Epidermal melanocyte (primary cell): Measurements from ENCODE around the gene SCFD2.
"Not testable (repeated sequence)": the region's sequence is repeated elsewhere in the genome, so short reads cannot be mapped to it uniquely, and the experiment has no call there.

Source experiments
- DNase-seq: peaks from one replicate; pipeline ENCODE4 v3.0.0; 2011; ENCODE audit warnings: low spot score; ENCODE audit not compliant: insufficient read length

Gene SCFD2

GRCh38 chr4:53105313-53105712, 260.5 kb downstream of the SCFD2 start:
- no peak for DNase-seq

DNA sequence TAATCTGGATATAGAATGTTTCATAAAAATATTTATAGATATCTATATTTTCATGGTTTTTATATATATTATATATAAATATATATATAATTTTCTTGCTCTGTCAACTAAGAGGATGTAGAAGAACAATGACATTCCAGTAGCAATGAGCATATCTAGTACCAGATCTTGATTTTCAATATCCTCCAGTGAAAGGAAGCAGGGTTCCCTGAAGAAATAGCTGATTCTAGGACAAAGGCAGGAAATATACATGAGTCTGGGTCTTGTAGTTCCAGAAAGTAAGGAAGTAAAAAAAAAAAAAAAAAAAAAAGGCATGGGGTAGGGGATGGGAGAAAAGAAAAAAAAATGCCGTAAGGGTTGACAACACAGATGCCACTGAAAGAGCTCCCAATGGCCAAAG, 262.4 kb downstream of the SCFD2 start:
- DNase-seq: no peak

GRCh38 chr4:53101191-53101581, 264.7 kb downstream of the SCFD2 start:
- no peak for DNase-seq

- no peak for DNase-seq
Measured at GRCh38 chr4:53100501-53101190, 265.2 kb downstream of the SCFD2 start.

- DNase-seq: no peak
Measured at GRCh38 chr4:53098681-53099121, 267.2 kb downstream of the SCFD2 start.

DNA sequence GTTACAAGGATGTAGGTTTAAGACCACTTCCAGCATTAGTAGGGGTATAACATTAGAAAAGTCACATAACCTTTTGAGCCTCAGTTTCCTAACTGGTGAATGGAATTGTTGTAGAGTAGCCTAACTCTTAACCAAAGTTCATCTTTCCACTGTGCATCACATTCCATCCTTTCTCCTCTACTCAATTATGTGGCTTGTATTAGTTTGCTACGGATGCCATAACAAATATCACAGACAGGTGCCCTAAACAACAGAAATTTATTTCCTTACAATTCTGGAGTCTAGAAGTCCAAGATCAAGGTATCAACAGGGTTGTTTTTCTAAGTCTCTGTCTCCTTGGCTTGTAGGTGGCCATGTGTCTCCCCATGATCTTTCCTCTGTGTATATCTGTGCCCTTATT, 271.8 kb downstream of the SCFD2 start:
- DNase-seq: no peak

- DNase-seq: peak; percentile 17
Measured at GRCh38 chr4:53089936-53090729, 275.7 kb downstream of the SCFD2 start.

- no peak for DNase-seq
Measured at GRCh38 chr4:53088152-53088551, 277.7 kb downstream of the SCFD2 start.

GRCh38 chr4:53076374-53076958, 289.4 kb downstream of the SCFD2 start:
- no peak for DNase-seq

- no peak for DNase-seq
Measured at GRCh38 chr4:53075162-53075785, 290.6 kb downstream of the SCFD2 start.

- DNase-seq: no peak
Measured at GRCh38 chr4:53068755-53069330, 297.0 kb downstream of the SCFD2 start.

GRCh38 chr4:53067125-53067802, 298.6 kb downstream of the SCFD2 start:
- DNase-seq: no peak

DNA sequence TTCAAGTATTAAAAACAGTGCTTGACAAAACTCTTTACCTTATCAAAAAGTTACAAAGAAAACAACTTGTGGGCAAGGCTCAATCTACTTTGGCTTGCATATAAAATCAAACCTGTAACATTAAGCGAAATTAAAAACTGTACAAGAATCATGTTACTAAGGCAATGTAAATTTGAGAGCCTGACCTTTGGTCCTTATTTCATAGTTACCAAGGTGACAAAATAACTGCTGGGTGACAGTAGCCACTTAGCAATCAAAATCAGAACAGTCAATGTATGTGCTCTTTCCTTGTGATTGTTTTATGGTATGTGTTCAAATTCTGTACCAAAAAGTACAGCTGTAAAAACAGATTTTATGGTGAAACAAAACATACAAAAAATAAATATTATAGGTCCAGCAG, 299.7 kb downstream of the SCFD2 start:
- no peak for DNase-seq

GRCh38 chr4:53064609-53065008, 301.3 kb downstream of the SCFD2 start:
- DNase-seq: no peak

DNA sequence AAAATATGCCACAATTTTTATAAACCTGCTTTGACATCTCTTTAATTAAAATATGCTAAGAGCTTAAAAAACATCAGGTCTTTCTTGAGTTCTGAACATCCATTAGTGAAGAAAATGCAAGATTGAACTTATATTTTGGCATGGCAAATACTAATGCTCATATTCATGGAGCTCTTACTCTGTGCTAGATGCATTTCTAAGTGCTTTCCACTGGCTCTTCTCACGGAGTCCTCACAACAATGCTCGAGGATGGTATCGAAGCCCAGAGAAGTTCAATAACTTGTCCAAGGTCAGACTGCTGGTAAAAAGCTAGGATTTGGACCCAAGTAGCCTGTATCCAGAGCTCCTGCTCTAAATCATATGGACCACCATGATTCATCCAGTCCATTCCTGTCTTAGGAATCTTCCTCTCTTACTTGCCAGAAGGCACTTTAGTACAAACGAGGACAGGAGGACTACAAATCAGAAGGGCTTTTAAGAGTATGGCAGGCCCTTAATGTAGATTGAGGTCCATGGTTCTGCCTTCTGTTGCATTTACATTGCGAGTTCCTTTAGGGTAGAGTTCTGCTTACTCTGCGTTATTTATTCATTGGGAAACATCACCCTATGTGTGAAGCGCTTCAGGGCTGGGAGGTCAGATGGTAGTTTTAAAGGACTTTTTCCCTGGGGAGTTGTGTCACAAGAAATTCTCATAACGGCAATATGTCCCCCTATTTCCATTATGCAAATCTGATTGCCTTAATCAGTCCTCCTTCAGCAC, 304.6 kb downstream of the SCFD2 start:
- no peak for DNase-seq

DNA sequence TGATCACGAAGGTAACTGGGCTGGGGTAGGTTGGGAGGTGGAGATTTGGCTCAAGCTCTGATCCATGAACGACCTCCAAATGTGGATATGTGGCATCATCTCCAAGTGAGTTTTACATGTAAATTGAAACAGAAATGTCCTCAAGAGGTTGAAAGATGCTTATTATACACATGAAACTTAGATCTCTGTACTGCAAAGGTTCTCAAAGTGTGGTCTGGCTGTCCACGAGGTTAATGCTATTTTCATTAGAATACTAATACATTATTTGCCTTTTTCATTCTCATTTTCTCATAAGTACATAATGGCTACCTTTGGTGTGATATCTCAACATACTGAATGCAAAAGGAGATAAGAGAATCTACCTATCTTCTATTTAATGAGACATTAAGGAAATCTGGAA, 305.6 kb downstream of the SCFD2 start:
- DNase-seq: no peak

GRCh38 chr4:53059871-53060270, 306.0 kb downstream of the SCFD2 start:
- no peak for DNase-seq

DNA sequence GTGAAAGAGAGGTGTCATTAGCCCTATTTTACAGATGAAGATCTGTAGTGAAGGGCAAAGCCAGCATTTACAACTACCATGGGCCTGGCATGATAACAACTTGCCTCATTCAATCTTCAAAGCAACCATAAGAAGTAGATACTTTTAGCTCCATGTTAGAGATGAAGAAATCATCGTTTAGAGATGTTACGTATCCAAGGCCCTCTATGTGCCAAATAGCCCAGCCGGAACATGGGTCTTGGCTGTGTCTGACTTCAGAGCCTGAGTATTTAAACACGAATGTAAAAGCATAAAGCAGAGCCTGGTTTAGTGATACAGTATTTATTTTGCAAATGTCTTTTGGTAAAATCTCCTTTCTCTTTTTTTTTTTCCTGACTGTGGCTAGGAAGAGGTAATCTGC, 306.6 kb downstream of the SCFD2 start:
- DNase-seq: no peak

GRCh38 chr4:53057679-53058078, 308.2 kb downstream of the SCFD2 start:
- no peak for DNase-seq

DNA sequence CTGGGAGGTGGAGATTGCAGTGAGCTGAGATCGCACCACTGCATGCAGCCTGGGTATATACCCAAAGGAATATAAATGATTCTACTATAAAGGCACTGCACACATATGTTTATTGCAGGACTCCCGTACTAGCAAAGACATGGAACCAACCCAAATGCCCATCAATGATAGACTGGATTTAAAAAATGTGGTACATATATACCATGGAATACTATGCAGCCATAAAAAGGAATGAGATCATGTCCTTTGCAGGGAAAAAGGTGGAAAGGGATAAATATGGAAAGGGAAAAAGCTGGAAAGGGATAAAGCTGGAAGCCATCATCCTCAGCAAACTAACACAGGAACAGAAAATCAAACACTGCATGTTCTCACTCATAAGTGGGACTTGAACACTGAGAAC, 308.8 kb downstream of the SCFD2 start:
- DNase-seq: not testable (repeated sequence)
